HEK293T (cell line): Measurements from ENCODE around the gene NHP2.
"Not testable (repeated sequence)": the region's sequence is repeated elsewhere in the genome, so short reads cannot be mapped to it uniquely, and the experiment has no call there.

Experiments
- FOXM1 ChIP-seq: fragments of 450-650 bp; IDR thresholded peaks from 2 replicates; pipeline ENCODE4 v1.6.1; 2017; ENCODE audit warnings: mild to moderate bottlenecking, borderline replicate concordance
- SP1 ChIP-seq: fragments of 450-650 bp; IDR thresholded peaks from 2 replicates; pipeline ENCODE4 v1.6.1; 2017
- SUZ12 ChIP-seq: fragments of 450-650 bp; IDR thresholded peaks from 2 replicates; pipeline ENCODE4 v1.6.1; 2016; ENCODE audit warnings: mild to moderate bottlenecking

DNA sequence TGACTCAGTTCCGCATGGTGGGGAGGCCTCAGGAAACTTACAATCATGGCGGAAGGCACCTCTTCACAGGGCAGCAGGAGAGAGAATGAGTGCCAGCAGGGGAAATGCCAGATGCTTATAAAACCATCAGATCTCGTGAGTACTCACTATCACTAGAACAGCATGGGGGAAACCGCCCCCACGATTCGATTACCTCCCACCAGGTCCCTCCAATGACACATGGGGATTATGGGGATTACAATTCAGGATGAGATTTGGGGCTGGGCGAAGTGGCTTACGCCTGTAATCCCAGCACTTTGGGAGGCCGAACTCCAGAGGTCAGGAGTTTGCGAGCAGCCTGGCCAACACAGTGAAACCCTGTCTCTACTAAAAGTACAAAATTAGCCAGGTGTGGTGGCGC lies 44.5 kb upstream of the NHP2 start:
- not testable (repeated sequence) for TF ChIP-seq SUZ12, SP1, FOXM1
